ENCODE results near the gene EPN3. TPM values are rescaled to one million over a fixed set of nuclear protein-coding genes. Genes with fewer than 3 reads are reported as not detected.

The EPN3 gene
- total RNA-seq, 3 donors from 2014 or later: 8.2 to 32.8 TPM; not detected in 1

GRCh38 chr17:50579399-50579798, 46.9 kb downstream of the EPN3 start:
- Histone ChIP-seq H3K4me3 (no peak overlapping the region), H3K27ac (no peak overlapping the region), H3K9me3 (no peaks in the 10 kb centered on the region), H3K36me3 (no peaks in the 10 kb centered on the region), H3K27me3 (no peaks in the 10 kb centered on the region), H3K4me1 (no peaks in the 10 kb centered on the region)
- no peak for DNase-seq (ENCODE audit: low spot score in 2 of 2)
- no peak for TF ChIP-seq POLR2A (IDR thresholded peaks at IDR 0.05)
- TF ChIP-seq CTCF (IDR thresholded peaks at IDR 0.05): no peak
- no peak for TF ChIP-seq POLR2AphosphoS5 (IDR thresholded peaks at IDR 0.05)
- intact Hi-C loops (cut with DNase I; ENCODE audit: low total_unique reads): no loop called here

GRCh38 chr17:50580646-50581045, 48.1 kb downstream of the EPN3 start:
- no peaks in the 10 kb centered on the region for H3K36me3 ChIP-seq
- no peak overlapping the region for H3K4me3 ChIP-seq
- intact Hi-C loops (cut with DNase I; ENCODE audit: low total_unique reads): no loop called here
- H3K9me3 ChIP-seq: no peaks in the 10 kb centered on the region
- TF ChIP-seq CTCF (IDR thresholded peaks at IDR 0.05) (no peak), POLR2AphosphoS5 (IDR thresholded peaks at IDR 0.05) (no peak), POLR2A (IDR thresholded peaks at IDR 0.05) (no peak)
- no peaks in the 10 kb centered on the region for H3K4me1 ChIP-seq
- no peak for DNase-seq (ENCODE audit: low spot score in 2 of 2)
- no peak overlapping the region for H3K27ac ChIP-seq
- no peaks in the 10 kb centered on the region for H3K27me3 ChIP-seq

GRCh38 chr17:50581316-50581715, 48.8 kb downstream of the EPN3 start:
- Histone ChIP-seq H3K4me3 (no peak overlapping the region), H3K9me3 (no peaks in the 10 kb centered on the region), H3K27ac (no peak overlapping the region), H3K36me3 (no peaks in the 10 kb centered on the region), H3K4me1 (no peaks in the 10 kb centered on the region), H3K27me3 (no peaks in the 10 kb centered on the region)
- DNase-seq (ENCODE audit: low spot score in 2 of 2): no peak
- intact Hi-C loops (cut with DNase I; ENCODE audit: low total_unique reads): no loop called here
- no peak for TF ChIP-seq POLR2A (IDR thresholded peaks at IDR 0.05)
- TF ChIP-seq POLR2AphosphoS5 (IDR thresholded peaks at IDR 0.05): no peak

GRCh38 chr17:50582741-50583140, 50.2 kb downstream of the EPN3 start:
- intact Hi-C loops (cut with DNase I; ENCODE audit: low total_unique reads): no loop called here
- Histone ChIP-seq H3K4me1 (no peaks in the 10 kb centered on the region), H3K4me3 (no peak overlapping the region), H3K27ac (no peak overlapping the region), H3K27me3 (no peaks in the 10 kb centered on the region), H3K9me3 (no peaks in the 10 kb centered on the region), H3K36me3 (no peaks in the 10 kb centered on the region)
- DNase-seq (ENCODE audit: low spot score in 2 of 2): no peak
- no peak for TF ChIP-seq POLR2A (IDR thresholded peaks at IDR 0.05)
- no peak for TF ChIP-seq CTCF (IDR thresholded peaks at IDR 0.05)
- no peak for TF ChIP-seq POLR2AphosphoS5 (IDR thresholded peaks at IDR 0.05)

- H3K27me3 ChIP-seq: no peaks in the 10 kb centered on the region
- H3K4me1 ChIP-seq: no peaks in the 10 kb centered on the region
- H3K9me3 ChIP-seq: no peaks in the 10 kb centered on the region
- no peak overlapping the region for H3K27ac ChIP-seq
- H3K36me3 ChIP-seq: no peaks in the 10 kb centered on the region
- no peak for TF ChIP-seq POLR2A (IDR thresholded peaks at IDR 0.05)
- TF ChIP-seq POLR2AphosphoS5 (IDR thresholded peaks at IDR 0.05): no peak
- no peak for TF ChIP-seq CTCF (IDR thresholded peaks at IDR 0.05)
- DNase-seq (ENCODE audit: low spot score in 2 of 2): no peak
- intact Hi-C loops (cut with DNase I; ENCODE audit: low total_unique reads): no loop called here
- H3K4me3 ChIP-seq: no peak overlapping the region
These were observed 51.1 kb downstream of the EPN3 start for GRCh38 chr17:50583641-50584040.

- no peaks in the 10 kb centered on the region for H3K36me3 ChIP-seq
- no peak for DNase-seq (ENCODE audit: low spot score in 2 of 2)
- H3K4me3 ChIP-seq: no peak overlapping the region
- TF ChIP-seq POLR2A (IDR thresholded peaks at IDR 0.05): no peak
- TF ChIP-seq POLR2AphosphoS5 (IDR thresholded peaks at IDR 0.05): no peak
- TF ChIP-seq CTCF (IDR thresholded peaks at IDR 0.05): no peak
- intact Hi-C loops (cut with DNase I; ENCODE audit: low total_unique reads): no loop called here
- no peak overlapping the region for H3K27ac ChIP-seq
- H3K27me3 ChIP-seq: no peaks in the 10 kb centered on the region
- H3K9me3 ChIP-seq: no peaks in the 10 kb centered on the region
- no peaks in the 10 kb centered on the region for H3K4me1 ChIP-seq
These were observed 51.6 kb downstream of the EPN3 start for GRCh38 chr17:50584116-50584515.

All from breast epithelium (tissue), 4 donors.